SKM-1 treated with dmso at 0.1 percent for 144 hours (cell line): Measurements from ENCODE around the gene TMC2.

Experiments used
- DNase-seq: peaks from one replicate; lab custom pipeline; 2025; ENCODE audit not compliant: unreplicated experiment; lab: John Stamatoyannopoulos, UW

Gene TMC2

DNA sequence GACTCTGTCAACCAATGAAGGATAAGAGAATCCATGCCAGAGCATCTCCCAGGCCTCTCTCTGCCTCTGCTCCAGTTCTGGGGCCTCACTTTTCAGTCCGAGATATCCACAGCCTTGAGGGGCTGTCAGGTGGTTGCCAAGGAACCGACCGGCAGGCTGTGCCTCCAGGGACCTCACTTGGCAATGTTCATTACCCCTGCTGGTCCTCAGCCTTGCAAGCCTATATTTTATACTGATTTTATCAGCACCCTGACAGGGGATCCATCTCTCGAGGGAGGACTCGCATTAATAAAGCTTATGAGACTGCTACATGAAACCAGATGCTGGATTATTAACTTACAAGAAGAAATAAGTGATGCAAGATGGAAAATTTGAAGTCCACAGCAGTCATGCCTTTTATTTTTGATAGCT, 39.9 kb downstream of the TMC2 start:
- DNase-seq: no peak

GRCh38 chr20:2578475-2579192, 42.3 kb downstream of the TMC2 start:
- no peak for DNase-seq

DNA sequence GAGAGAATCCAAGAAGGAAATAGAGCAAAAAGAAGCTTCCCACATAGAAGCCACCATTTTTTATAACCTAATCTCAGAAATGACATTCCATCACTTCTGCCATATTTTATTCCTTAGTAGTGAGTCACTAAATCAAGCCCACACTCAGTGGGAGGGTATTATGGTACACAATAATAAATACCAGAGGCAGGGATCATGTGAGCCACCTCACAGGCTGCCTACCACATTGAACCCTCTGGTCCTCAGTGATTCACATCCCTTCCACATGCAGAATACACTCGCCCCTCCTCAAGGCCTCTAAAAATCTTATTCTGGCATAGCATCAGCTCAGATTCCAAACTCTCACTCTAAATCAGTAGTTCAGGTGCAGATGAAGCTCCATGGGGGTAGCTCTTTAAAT, 49.4 kb downstream of the TMC2 start:
- no peak for DNase-seq

DNA sequence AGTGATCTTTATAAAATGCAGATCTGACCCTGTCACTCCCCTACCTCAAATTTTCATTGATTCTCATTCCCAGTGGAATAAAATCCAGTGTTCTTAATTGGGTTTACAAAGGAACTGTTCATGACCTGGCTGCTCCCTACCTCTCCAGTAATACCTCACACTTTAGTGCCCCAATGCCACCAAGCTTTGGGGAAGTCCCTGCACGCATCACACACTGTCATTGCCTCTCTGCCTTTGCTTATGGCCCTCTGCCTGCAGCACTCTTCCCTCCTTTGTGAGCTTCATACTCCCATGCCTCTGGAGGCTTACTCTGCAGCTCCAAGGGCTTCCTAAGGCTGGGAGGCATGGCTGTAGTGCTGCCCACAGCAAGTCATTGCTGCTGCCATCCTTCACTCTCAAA, 57.4 kb downstream of the TMC2 start:
- DNase-seq: no peak

GRCh38 chr20:2595076-2595475, 58.7 kb downstream of the TMC2 start:
- DNase-seq: no peak

DNA sequence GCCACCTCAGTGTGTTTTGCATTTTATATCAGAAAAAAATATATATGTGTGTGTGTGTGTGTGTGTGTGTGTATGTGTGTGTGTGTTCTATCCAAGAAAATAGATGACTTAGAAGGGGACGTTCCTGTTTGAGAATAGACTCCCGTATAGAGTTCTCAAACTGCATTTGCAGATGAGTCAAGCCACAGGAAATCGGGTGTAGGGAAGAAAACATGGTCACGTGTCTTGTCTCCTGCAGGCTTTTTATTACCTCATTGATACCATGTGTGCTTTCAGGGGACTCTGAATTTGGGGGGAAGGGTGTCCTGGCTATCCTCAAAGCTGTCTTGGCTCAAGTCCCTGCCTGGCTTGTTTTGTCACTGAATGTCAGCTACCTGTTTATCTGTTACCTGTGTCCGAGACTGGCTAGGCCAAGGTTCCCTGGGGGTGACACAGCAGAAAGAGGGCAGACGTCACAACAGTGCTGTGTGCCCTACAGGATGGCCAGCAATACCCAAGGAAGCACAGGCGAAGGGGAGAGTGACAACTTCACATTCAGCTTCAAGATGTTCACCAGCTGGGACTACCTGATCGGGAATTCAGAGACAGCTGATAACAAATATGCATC, 60.4 kb downstream of the TMC2 start:
- DNase-seq: no peak

- no peak for DNase-seq
These were observed 63.1 kb downstream of the TMC2 start for GRCh38 chr20:2599288-2600006.

DNA sequence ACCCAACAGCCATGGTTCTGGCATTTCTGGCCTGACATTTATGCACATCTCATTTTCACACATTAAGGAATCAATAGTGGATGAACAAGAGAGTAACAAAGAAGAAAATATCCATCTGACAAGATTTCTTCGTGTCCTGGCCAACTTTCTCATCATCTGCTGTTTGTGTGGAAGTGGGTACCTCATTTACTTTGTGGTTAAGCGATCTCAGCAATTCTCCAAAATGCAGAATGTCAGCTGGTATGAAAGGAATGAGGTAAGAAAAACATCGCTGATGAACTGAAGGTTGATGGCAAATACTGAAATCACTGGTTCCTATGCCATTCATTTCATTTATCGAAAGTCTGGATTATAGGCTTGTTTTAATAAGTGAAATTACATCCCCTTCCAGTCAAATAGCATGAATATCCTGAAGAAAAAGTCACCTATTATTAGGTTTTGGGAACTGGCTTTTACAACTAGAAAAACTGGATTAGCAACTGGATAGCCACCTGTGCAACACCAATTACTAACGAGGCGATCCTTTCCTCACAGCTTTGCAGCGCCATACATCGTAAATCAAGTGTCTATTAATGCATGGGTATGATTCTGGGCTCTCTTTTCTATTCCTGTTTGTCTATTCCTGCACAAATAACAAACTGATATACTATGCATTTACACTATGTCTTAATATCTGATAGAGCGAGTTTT, 65.8 kb downstream of the TMC2 start:
- DNase-seq: no peak

DNA sequence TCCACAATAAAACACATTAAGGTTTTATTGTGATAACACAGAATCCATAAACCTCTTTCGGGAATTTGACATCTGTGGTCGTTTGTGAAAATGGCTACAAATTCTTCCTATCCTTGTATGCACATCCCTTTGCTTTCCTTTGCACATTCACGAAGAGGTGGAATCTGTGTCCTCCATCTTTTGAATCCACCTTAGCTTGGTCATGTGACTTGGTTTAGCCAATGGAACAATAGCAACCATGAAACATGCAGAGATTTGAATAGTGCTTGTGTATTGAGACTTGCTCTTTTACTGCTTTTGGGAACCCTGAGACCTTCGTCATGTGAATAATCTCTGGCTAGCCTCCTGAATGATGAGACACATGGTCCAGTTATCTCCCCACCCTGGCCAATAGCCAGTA, 66.4 kb downstream of the TMC2 start:
- DNase-seq: no peak

GRCh38 chr20:2603816-2604505, 67.6 kb downstream of the TMC2 start:
- no peak for DNase-seq

- DNase-seq: no peak
These were observed 68.1 kb downstream of the TMC2 start for GRCh38 chr20:2604506-2604835.

DNA sequence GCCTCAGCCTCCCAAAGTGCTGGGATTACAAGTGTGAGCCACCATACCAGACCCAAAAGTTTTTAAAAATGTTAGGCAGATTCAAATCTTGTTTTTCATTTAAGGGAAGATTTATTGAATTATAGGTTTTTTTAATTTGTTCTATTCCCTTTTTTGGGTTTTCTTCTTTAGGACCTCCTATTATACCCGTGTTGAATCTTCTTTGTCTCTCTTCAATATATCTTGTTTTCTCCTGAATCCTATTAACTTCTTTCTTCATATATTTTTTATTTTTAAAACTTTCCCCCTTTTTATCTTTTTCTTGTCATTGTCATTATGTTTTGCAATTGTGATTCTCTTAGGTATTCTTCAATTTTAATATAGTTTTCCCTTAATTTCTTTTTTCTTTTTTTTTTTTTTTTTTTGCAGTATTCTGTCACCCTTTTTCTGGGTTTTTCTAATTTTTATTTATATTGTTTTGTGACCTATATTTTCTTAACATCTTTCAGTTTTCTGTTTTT, 70.2 kb downstream of the TMC2 start:
- DNase-seq: no peak

DNA sequence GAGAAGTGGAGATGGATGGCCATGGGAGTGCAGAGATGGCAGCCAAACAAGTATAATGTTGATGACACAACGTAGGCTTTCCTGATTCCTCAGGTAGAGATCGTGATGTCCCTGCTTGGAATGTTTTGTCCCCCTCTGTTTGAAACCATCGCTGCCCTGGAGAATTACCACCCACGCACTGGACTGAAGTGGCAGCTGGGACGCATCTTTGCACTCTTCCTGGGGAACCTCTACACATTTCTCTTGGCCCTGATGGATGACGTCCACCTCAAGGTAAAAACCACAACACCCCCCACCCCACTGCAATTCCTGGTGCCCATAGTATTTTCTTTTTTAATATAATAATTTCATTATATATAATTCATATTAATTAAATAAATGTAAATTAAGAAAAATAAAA, 74.0 kb downstream of the TMC2 start:
- no peak for DNase-seq

DNA sequence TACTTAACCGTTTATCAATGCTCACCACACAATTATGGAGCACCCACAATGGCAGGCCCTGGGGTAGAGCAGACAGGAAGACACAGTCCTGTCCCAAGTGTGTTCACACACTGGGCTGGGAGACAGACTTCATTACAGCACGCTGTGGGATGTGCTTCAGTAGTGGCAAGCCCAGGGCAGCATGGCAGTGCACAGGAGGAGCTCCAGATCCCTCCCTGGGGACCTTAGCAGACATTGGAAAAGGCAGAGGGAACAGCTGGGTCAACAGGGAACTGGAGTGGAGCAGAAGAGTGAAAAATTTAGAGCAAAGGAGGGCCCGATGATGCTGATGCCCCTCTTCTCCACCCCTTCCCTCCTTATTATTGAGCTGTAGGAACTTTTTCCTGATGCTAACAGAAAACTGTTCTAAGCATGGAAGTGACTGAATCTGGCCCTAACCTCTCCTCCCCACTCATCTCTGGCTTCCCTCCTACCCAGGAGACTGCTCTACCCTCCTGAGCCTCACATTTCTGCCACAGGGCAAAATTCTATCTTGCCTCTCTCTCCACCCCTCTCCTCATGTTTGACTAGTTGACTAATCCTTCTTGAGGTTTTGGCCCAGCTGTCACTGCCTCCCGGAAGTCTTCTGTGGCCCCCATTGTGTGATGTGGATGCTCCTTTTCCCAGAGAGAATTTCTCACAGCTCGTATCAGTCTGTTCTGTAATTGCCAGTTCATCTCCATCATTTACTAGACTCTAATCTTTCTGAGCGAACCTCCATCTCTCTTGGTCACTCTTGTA, 74.8 kb downstream of the TMC2 start:
- DNase-seq: no peak

GRCh38 chr20:2612073-2612472, 75.7 kb downstream of the TMC2 start:
- no peak for DNase-seq

DNA sequence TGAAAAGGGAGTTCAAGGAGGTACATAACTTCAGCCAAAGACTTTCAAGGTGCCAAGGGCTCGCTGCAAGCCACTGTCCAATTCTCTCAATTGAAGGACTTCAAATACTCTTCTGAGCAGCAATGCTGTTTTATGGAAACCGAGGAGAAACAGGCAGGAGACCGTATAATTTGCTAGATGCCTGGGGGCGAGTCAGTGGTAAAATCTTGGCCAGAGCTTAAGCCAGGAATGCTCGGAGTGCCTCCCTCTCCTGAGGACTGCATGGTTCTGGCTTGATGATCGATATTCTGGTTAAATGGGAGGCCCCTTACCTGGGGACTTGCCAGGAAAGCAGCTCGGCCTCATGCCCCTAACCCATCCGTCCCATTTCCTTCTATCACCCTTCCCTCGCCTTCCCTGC, 80.3 kb downstream of the TMC2 start:
- no peak for DNase-seq

DNA sequence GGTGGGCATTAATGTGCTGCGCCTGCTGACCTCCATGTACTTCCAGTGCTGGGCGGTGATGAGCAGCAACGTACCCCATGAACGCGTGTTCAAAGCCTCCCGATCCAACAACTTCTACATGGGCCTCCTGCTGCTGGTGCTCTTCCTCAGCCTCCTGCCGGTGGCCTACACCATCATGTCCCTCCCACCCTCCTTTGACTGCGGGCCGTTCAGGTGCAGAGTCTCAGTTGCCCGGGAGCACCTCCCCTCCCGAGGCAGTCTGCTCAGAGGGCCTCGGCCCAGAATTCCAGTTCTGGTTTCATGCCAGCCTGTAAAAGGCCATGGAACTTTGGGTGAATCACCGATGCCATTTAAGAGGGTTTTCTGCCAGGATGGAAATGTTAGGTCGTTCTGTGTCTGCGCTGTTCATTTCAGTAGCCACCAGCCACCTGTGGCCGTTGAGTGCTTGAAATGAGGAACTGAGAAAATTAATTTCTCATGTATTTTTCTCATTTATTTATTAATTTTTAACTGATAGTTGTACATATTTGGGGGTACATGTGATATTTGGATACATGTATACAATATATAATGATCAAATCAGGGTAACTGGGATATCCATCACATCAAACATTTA, 80.8 kb downstream of the TMC2 start:
- no peak for DNase-seq

GRCh38 chr20:2618815-2619214, 82.4 kb downstream of the TMC2 start:
- no peak for DNase-seq

GRCh38 chr20:2619337-2619736, 83.0 kb downstream of the TMC2 start:
- DNase-seq: no peak
